ENCODE measurements around the gene DESI1. TPM values are rescaled to one million over a fixed set of nuclear protein-coding genes. Genes with fewer than 3 reads are reported as not detected.
"Not testable (repeated sequence)": the region's sequence is repeated elsewhere in the genome, so short reads cannot be mapped to it uniquely, and the experiment has no call there.

DESI1 gene
- polyA plus RNA-seq, 2 of the 4 experiments (the other 2 are of a cell fraction) = 13.9 to 19.4 TPM

- H3K9me3 ChIP-seq = no peaks in the 10 kb centered on the region
- FAIRE-seq (no peak), DNase-seq (ENCODE audit: low read depth in 1 of 2, low spot score in 1 of 2) (no peak), ATAC-seq (no peak)
- no peak overlapping the region for H3K4me3 ChIP-seq
- ChIA-PET POLR2A (interaction anchor here (0.6 kb wide), 1 partner anchor 14 kb away, joined by 6 read pairs; no protein-coding TSS in a partner anchor), CTCF (interaction anchor here (0.9 to 3.1 kb wide), 5 partner anchors 10 to 282 kb away, joined by 3 to 11 read pairs (median 6); partner anchors contain the start of gene CENPM)
- no peak for TF ChIP-seq HEYL (CRISPR knock-in tag; IDR thresholded peaks at IDR 0.05)
- TF ChIP-seq ESRRA (IDR thresholded peaks at IDR 0.05; ENCODE audit: borderline replicate concordance, low read length) = no peak
- TF ChIP-seq HOXA7 (CRISPR knock-in tag; IDR thresholded peaks at IDR 0.05) = no peak
- TF ChIP-seq NR3C1 (IDR thresholded peaks at IDR 0.05) = no peak
- no peak for TF ChIP-seq EHF (CRISPR knock-in tag; IDR thresholded peaks at IDR 0.05)
- no peak for TF ChIP-seq E2F6 (IDR thresholded peaks at IDR 0.05; ENCODE audit: borderline replicate concordance, low read depth)
- TF ChIP-seq, protein P1, sequence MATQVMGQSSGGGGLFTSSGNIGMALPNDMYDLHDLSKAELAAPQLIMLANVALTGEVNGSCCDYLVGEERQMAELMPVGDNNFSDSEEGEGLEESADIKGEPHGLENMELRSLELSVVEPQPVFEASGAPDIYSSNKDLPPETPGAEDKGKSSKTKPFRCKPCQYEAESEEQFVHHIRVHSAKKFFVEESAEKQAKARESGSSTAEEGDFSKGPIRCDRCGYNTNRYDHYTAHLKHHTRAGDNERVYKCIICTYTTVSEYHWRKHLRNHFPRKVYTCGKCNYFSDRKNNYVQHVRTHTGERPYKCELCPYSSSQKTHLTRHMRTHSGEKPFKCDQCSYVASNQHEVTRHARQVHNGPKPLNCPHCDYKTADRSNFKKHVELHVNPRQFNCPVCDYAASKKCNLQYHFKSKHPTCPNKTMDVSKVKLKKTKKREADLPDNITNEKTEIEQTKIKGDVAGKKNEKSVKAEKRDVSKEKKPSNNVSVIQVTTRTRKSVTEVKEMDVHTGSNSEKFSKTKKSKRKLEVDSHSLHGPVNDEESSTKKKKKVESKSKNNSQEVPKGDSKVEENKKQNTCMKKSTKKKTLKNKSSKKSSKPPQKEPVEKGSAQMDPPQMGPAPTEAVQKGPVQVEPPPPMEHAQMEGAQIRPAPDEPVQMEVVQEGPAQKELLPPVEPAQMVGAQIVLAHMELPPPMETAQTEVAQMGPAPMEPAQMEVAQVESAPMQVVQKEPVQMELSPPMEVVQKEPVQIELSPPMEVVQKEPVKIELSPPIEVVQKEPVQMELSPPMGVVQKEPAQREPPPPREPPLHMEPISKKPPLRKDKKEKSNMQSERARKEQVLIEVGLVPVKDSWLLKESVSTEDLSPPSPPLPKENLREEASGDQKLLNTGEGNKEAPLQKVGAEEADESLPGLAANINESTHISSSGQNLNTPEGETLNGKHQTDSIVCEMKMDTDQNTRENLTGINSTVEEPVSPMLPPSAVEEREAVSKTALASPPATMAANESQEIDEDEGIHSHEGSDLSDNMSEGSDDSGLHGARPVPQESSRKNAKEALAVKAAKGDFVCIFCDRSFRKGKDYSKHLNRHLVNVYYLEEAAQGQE (IDR thresholded peaks at IDR 0.05) = no peak
- TF ChIP-seq EHMT2 (IDR thresholded peaks at IDR 0.05; ENCODE audit: low read depth) = no peak
- TF ChIP-seq USF2 (IDR thresholded peaks at IDR 0.05) = no peak
- TF ChIP-seq, protein P2, sequence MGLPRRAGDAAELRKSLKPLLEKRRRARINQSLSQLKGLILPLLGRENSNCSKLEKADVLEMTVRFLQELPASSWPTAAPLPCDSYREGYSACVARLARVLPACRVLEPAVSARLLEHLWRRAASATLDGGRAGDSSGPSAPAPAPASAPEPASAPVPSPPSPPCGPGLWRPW (IDR thresholded peaks at IDR 0.05) = no peak
- no peak for TF ChIP-seq MAZ (IDR thresholded peaks at IDR 0.05; ENCODE audit: borderline replicate concordance, low read depth, low read length)
- TF ChIP-seq HOXB5 (CRISPR knock-in tag; IDR thresholded peaks at IDR 0.05) = no peak
- TF ChIP-seq RNF2 (IDR thresholded peaks at IDR 0.05; ENCODE audit: borderline replicate concordance, low read depth) = no peak
- no peak for TF ChIP-seq KDM5A (IDR thresholded peaks at IDR 0.05)
- TF ChIP-seq MYC (IDR thresholded peaks at IDR 0.05; ENCODE audit: borderline replicate concordance, low read length) = no peak
- no peak for TF ChIP-seq CTCF (IDR thresholded peaks at IDR 0.05)
- H3K4me2 ChIP-seq = no peak overlapping the region
- peaks cover 23% of the 10 kb centered on the region for H3K4me1 ChIP-seq
- WGBS (ENCODE audit: missing lambda C conversion rate) = 91% methylated on average over 3 of the region's 3 CpGs
- H3K27ac ChIP-seq = no peak overlapping the region
These were observed 44.1 kb upstream of the DESI1 start for GRCh38 chr22:41664951-41665350.

DNA sequence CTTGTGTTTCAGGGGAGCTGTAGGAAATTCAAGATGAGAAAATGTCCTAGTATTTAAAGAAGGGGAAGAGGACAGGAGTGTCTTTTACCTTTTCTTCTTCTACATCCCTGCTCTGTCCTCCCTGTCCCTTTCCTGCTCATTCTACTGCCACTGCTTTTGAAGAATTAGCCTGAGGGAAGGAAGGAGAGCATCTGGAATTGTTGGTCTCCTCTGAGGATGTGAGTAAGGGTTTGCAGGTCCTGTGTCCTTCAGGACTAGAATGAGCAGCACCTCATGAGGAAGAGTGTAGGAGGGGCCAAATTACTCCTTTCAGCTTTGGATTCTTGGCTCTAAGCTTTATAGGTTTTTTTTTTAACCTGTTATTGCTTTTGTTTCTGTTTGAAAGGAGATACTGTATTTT is 43.6 kb upstream of the DESI1 start:
- Histone ChIP-seq H3K4me1 (peaks cover 18% of the 10 kb centered on the region), H3K9me3 (no peaks in the 10 kb centered on the region), H3K4me3 (no peak overlapping the region), H3K4me2 (no peak overlapping the region), H3K27ac (no peak overlapping the region)
- no peak for TF ChIP-seq KDM5A (IDR thresholded peaks at IDR 0.05)
- TF ChIP-seq NR3C1 (IDR thresholded peaks at IDR 0.05) = no peak
- TF ChIP-seq POLR2AphosphoS2 (conservative IDR thresholded peaks at IDR 0.05; ENCODE audit: low read length) = no peak
- no peak for TF ChIP-seq PHF8 (IDR thresholded peaks at IDR 0.05; ENCODE audit: borderline replicate concordance, low read depth)
- TF ChIP-seq CBX2 (IDR thresholded peaks at IDR 0.05; ENCODE audit: borderline replicate concordance, low read depth) = no peak
- TF ChIP-seq EHF (CRISPR knock-in tag; IDR thresholded peaks at IDR 0.05) = no peak
- ATAC-seq = no peak
- ChIA-PET POLR2A (no interaction called here), CTCF (interaction anchor here (1.5 kb wide), 1 partner anchor 282 kb away, joined by 3 read pairs; the partner anchor contains the start of gene CENPM)
- FAIRE-seq = no peak
- no peak for DNase-seq (ENCODE audit: low read depth in 1 of 2, low spot score in 1 of 2)

- WGBS (ENCODE audit: missing lambda C conversion rate) = 77% methylated on average over 5 of the region's 9 CpGs
- H3K4me2 ChIP-seq; ATAC-seq; DNase-seq (ENCODE audit: low read depth in 1 of 2, low spot score in 1 of 2); POLR2A ChIA-PET; FAIRE-seq; H3K4me3 ChIP-seq; H3K9me3 ChIP-seq; H3K27ac ChIP-seq: not testable (repeated sequence)
- peaks cover 13% of the 10 kb centered on the region for H3K4me1 ChIP-seq
- CTCF ChIA-PET = interaction anchor here (1.0 to 1.7 kb wide), 2 partner anchors 9 to 34 kb away, joined by 4 to 6 read pairs; no protein-coding TSS in a partner anchor
These were observed 42.8 kb upstream of the DESI1 start for GRCh38 chr22:41663594-41663993.

All from A549 (cell line).